AML-193 (cell line): Measurements from ENCODE around the gene AGO3.

Experiments used
- DNase-seq, 2 experiments: peaks; one replicate each; lab custom pipeline; 2025; lab: John Stamatoyannopoulos, UW

The AGO3 gene

DNA sequence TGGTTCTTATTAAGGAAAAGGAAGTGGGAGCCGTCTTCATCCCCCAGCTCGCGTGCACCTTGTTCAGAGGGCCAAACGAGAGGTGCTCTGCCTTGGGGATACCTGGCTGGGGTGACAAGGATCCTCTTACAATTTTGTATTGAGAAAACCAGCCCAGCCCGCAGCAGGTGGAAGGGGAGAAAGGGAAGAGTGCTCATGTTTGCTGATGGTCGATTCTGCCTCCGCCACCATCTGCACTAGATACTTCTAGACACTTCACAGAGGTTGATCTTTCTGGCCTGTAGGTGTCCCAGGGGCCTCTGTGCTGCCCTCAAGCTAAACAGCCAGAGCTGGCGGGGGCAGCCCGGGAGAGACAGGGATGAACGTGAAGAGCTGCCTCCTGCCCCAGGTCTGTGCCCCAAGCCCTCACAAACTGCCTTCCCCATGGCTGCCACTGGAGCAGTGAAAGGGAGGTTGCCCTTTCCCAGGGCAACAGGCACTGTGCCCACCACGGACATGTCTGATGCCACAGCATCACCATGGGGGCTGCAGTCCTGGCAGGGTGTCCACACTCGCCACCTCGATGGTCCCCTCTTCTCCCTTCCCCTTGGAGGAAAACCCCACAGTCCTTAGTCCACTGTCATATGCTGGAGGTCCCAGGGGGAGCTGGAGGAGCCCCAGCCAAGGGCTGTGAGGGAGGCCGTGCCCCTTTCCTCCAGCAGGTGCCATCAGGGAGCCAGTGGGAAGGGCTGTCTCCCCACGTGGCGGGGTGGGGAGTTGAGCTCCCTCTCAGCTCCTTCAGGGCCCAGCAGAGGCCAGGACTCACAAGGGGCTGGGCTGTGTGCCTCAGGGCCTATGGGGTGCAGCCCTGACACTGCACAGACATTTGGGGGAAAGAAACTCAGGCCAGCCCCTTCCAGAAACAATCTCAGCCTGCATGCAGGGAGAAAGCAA, 165.9 kb downstream of the AGO3 start:
- no peak for DNase-seq

GRCh38 chr1:36097693-36098585, 167.0 kb downstream of the AGO3 start:
- no peak for DNase-seq

DNA sequence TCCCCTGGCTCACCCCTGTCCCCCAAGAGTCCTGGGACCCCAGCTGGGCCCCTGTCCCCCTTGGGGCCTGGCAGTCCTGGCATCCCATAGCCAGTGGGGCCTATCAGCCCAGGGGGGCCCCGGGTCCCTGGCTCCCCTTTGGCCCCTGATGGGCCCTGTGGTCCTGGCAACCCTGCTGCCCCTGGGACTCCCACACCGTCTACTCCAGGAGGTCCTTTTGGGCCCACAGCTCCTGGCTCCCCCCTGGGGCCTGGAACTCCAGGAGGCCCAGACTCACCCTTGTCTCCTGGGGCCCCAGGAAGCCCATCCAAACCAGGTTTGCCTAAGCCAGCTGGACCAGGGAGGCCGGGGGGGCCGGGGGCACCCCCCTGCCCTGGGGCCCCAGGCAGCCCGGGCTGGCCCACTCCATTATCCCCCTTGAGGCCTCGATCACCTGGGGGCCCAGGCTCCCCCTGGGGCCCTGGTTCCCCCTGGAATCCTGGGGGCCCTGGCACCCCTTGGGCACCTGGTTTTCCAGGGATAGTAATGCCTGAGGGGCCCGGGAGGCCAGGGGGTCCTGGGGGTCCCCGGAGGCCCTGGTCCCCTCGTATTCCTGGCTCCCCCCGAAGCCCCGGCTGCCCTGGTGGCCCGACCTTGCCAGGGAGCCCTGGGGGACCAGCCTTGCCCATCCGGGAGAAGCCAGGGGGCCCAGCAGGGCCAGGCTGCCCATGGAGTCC, 167.9 kb downstream of the AGO3 start:
- DNase-seq = no peak

- DNase-seq = peak; percentile 17 to 42
Measured at GRCh38 chr1:36099681-36100341, 168.9 kb downstream of the AGO3 start.

DNA sequence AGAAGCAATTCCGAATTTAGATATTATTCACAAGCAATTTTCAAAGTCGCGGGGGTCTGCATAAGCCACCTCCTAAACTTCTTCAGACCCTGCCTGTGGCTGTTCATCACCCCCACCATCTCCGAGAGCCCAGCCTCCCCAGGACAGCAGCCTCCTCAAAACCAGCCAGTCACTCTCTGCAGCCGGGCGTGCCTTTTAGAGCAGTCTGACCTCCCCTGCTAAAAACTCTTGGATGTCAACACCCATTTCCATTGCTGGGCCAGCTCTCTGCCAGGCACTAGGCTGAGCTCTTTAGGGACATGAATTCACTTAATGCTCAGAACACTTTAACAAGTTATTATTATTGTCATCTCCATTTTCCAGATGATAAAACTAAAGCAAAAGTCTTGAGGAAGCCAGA, 169.5 kb downstream of the AGO3 start:
- no peak for DNase-seq

- DNase-seq = no peak
Measured at GRCh38 chr1:36101546-36101945, 170.6 kb downstream of the AGO3 start.

DNA sequence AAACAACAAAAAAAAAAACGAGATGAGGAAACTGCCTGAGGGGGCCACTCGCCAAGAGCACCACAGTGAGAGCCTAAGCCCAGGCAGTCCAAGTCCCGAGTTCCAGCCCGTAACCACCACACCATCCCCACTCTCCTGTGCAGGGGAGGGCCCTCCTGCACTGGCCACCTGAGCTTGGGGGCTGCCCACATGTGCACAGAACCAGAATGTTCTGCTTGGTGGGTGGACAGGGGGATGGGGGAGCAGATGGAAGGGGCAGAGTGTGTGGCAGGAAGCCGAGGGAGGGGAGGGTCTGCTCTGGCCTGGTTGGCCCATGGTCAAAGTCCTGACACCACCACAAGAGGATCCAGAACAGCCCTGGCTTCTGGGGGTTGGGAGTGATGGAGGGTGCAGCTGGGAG, 175.4 kb downstream of the AGO3 start:
- DNase-seq = no peak

GRCh38 chr1:36107394-36107793, 176.5 kb downstream of the AGO3 start:
- DNase-seq = no peak

DNA sequence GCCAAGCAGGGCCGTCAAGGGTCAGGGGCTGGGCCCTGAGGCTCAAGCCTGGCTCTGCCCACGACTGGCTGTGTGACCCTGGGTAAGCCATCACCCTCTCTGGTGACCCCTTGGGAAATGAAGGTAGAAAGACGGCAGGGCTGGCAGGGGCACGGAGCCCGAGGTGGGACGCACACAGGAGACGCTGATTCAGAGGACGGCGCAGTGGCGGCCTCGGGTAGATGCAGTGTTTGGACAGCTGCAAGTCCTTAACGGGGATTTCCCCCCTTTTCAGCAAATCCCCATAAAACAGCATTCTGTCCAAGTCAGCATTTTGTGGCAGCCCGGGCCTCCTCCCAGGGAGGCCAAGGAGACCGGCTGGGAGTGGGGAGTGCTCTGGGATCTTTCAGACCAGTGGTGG, 177.4 kb downstream of the AGO3 start:
- no peak for DNase-seq

DNA sequence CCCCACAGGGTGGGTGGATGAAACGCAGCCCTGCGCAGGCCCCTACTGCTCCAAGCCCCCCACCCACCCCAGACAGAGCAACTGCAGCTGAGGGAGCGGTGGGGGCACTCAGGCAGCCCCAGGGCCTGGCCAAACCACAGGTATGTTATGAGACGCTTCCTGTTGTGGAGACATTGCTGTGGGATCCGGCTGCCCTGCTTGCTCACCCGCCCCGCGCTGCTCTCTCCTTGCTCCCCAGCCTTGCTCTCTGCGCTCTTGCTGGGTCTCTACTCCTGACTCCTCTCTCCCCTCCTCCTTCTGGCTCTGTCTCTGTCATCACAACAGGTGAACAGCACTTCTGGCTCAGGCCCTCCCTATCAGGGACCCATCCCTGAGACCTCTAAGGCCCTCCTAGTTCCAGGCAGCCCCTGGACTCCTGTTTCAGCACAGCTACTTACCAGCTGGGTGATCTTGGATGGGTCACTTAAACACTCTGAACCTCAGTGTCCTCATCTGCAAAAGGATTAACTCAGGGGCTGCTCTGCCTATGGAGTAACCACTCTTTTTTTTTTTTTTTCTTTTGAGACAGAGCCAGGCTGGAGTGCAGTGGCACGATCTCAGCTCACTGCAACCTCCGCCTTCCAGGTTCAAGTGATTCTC, 178.3 kb downstream of the AGO3 start:
- no peak for DNase-seq

GRCh38 chr1:36111151-36111550, 180.2 kb downstream of the AGO3 start:
- DNase-seq = no peak

DNA sequence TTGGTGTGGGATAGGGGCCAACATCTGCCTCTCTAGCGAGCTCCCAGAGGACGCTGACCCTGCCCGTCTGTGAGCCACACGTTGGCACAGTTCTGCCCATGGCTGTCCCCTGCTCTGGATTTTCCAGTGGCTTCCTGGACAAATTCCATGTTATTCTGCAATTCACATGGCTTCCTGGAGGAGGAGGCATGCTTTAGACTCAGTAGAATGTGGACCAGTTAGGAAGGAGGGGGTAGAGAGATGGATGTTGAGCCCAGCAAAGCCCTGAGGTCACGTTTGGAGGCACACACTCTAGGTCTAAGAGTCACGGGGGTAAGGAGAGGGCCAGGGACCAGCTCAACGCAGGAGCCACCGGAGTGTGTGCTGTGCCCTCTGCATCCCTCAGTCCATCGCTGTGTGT, 181.9 kb downstream of the AGO3 start:
- DNase-seq = no peak

DNA sequence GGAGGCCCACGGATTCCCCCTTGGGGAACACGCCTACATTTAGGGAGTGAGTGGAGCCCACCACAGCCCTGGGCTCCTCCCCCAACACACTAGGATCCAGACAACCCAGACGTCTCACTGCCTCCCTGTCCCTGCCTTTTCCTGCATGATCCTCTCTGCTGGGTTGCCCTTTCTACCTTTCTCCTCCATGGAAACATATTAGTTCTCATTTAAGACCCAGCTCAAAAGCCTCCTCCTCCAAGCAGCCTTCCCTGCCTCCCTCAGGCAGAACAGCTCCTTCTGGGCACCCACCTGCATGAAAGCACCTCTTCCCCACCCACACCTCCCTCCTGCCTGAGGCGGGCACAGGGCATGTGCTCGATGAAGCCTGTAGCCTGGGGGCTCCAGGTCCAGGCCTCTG, 183.5 kb downstream of the AGO3 start:
- no peak for DNase-seq

- no peak for DNase-seq
Measured at GRCh38 chr1:36115200-36115669, 184.3 kb downstream of the AGO3 start.

DNA sequence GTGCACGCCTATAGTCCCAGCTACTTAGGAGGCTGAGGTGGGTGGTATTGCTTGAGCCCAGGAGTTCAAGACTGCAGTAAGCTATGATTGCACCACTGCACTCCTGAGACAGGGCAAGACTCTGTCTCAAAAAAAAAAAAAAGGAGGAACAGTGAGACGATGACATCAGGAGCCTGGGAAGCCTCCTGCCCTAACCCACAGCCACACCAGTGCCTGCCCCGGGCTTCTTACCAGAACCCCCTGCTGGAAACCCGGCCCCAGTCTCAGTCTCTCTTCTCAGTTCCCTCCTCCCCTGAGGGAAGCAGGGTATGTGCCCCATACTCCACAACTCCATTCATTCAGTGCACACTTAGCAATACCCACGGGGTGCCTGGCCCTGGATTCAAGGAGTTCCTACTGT, 185.0 kb downstream of the AGO3 start:
- DNase-seq = peak; percentile 29 to 30

DNA sequence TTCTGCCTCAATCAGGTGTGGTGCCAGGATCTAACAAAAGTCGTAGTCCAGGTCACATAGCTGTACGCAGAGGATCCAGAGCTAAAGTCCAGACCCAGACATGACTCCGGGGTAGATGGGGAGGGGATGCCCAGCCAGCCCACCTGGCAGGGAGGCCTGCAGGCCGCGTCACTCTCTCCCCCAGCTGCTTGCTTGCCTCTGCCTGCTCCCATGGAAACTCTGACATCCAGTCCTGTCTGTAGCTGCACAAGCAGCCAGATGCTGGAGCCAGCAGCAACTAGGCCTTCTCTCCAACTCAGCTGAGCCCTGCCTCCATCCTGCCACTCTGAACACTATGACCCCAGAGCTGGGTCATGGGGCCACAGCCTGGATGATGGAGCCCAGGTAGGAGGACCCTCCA, 186.0 kb downstream of the AGO3 start:
- no peak for DNase-seq

GRCh38 chr1:36118447-36119204, 187.7 kb downstream of the AGO3 start:
- DNase-seq = no peak

GRCh38 chr1:36119456-36119855, 188.6 kb downstream of the AGO3 start:
- no peak for DNase-seq
